ACHN (cell line): ENCODE measurements around the gene HES2.
"Not testable (repeated sequence)": the region's sequence is repeated elsewhere in the genome, so short reads cannot be mapped to it uniquely, and the experiment has no call there.

Experiments
- DNase-seq: peaks from one replicate; pipeline ENCODE4 v3.0.0-alpha.2; 2015
- in situ Hi-C: cut with HindIII; loops from 2 replicates; pipeline ENCODE4 v1.10.0; 2017; ENCODE audit warnings: low sequenced_read_pairs, low pct_ligation_motif_present, low pct_unique_long_range_greater_than_20kb

The HES2 gene

DNA sequence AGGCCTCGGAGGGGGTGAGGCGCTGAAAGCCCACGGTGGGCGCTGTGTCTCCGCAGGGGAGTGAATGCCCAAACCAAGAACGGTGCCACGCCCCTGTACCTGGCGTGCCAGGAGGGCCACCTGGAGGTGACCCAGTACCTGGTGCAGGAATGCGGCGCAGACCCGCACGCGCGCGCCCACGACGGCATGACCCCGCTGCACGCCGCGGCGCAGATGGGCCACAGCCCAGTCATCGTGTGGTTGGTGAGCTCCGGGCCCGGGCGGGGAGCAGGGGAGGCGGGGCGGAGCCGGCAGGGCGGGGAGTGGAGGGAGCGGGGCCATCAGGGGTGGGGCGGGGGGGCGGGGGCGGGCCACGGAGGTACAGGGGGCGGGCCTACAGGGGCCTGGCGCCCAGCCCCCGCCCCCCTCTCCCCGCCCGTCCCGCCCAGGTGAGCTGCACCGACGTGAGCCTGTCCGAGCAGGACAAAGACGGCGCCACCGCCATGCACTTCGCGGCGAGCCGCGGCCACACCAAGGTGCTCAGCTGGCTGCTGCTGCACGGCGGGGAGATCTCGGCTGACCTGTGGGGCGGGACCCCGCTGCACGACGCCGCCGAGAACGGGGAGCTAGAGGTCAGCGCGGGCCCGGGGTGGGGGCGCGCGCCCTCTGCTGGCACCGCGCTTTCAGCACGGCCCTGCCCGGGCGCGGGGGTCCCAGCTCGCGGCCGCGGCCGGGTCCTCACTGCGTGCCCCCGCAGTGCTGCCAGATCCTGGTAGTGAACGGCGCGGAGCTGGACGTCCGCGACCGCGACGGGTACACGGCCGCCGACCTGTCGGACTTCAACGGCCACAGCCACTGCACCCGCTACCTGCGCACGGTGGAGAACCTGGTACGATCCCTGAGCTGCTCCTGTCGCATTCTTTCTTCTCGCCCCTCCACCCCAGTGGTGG lies 20.7 kb upstream of the HES2 start:
- peak; percentile 66 for DNase-seq
- in situ Hi-C loops = no loop called here

GRCh38 chr1:6438047-6438525 lies 18.4 kb upstream of the HES2 start:
- DNase-seq = peak; percentile 60

DNA sequence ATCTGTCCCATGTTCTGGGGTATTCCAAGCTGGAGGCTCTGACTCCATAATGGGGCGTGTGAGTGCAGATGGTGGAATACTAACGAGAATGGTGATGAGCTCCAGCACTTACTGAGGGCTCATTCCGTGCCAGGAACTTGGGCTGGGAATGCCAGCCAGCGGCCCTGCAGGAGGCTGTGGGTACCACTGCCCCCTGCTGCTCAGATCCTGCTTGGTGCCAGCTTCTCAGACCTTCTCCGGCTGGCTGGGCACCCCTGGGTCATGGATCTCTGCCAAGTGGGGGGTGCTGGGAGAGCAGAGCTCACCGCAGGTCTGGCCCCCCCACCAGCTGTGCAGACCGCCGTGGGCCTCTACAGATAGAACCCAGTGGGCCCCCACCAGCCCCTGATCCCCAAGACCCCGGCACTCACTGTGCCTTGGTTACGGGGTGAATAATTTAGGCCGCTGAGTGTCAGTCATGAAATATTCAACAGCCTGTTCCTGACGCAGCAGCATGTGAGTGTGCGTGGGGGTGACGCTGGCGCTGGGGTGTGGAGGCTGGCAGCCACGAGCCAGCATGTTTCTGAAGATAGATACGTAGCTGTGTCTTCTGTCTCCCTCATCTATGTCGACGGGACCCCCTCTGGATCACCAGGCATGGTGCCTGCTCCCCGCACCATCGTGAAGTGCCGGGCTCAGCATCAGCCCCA lies 17.4 kb upstream of the HES2 start:
- in situ Hi-C loops = not testable (repeated sequence)
- DNase-seq = peak; percentile 85

More at GRCh38 chr1:6438047-6438525, 18.4 kb upstream of the HES2 start:
- in situ Hi-C loops = no loop called here

DNA sequence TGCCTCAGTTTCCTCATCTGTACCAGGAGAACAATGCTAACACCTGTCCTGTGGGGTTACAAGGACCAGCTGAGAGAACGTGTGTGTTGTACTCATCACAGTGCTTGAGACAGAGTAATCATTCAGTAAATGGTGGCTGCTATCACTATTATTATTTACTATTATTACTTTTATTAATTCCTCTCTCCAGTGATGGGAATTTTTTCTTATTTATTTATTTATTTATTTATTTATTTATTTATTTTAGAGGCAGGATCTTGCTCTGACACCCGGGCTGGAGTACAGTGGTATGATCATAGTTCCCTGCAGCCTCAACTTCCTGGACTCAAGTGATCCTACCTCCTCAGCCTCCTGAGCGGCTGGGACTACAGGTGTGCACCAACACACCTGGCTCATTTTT lies 16.6 kb upstream of the HES2 start:
- in situ Hi-C loops, DNase-seq: not testable (repeated sequence)

GRCh38 chr1:6435547-6435946 lies 15.8 kb upstream of the HES2 start:
- DNase-seq = no peak
- in situ Hi-C loops = no loop called here

DNA sequence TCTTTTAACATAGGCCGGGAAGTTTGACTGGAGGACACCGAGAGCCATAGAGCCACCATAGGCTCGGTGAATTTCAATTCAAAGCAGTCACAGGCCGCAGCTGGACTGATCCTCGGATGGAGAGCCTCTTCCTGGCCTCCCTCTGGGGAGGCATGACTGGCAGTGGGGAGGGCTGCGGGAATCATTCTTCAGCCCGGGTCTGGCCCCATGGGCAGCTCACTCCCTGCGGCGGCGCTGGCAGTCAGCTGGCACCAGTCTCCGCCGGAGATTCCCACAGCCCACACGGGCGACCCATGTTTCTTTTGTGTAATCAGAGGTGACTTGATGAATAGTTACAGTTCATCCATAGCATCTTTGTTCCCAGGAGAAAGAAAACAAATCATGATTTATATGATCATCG lies 15.4 kb upstream of the HES2 start:
- no peak for DNase-seq
- in situ Hi-C loops = no loop called here

DNA sequence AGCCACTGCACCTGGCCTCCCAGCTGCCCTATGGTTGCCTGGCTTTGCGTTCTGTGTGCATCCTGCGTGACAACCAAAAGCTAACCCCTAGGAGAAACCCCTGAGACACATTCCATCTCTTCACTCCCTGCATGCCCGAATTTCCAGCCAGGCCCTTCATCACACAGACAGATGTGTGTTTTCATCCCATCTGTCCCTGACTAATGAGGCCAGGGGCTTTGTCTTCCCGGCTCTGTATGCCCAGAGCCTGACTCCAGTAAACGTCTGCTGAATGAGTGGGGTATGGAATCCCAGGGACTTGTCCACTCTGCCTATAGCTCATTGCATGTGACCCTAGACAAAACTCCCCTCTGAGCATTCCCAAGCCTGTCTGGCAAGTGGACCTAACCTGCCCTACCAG lies 14.5 kb upstream of the HES2 start:
- in situ Hi-C loops = no loop called here

GRCh38 chr1:6431645-6432579 lies 12.2 kb upstream of the HES2 start:
- DNase-seq, in situ Hi-C loops: not testable (repeated sequence)

More for the DNA sequence above, 14.5 kb upstream of the HES2 start:
- DNase-seq = no peak

- in situ Hi-C loops, DNase-seq: not testable (repeated sequence)
These were observed 10.1 kb upstream of the HES2 start for GRCh38 chr1:6429660-6430411.

- in situ Hi-C loops, DNase-seq: not testable (repeated sequence)
These were observed 8.7 kb upstream of the HES2 start for GRCh38 chr1:6428453-6428852.

DNA sequence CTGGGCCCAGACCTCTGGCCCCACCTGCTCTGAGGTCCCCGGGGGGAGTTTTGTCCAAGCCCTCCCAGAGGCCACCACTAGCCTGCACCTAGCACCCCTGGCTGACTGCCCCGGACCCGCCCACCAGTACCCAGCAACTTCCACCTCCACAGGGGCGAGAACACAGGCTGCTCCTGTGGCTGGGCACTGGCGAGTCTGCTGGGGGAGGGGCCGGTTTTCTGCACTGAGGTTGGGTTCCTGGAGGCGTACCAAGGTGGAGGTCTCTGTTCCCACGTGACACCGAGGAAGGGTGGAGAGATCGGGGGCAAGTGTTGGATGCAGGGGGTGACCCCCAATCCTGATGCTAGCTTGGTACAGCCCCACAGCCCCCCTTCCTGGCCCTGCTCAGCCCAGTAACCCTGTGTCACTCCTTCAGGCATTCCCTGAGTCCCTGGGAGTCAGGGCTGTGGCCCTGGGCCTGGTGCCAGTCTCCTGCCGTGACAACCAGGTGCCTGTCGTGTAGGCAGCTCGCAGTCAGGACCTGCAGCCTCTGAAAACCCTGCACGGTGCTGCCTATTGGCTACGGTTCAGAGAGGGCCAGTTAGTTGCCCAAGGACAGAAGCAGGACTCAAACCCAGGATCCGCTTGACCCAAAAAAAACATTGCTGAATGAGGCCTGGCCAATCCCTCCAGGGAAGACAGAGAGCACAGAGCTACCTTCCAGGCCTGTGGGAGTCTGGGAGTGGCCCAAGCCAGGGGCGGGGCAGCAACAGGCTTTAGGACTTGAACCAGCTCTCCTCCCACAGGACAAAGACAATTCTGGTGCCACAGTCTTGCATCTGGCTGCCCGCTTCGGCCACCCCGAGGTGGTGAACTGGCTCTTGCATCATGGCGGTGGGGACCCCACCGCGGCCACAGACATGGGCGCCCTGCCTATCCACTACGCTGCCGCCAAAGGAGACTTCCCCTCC lies 8.0 kb upstream of the HES2 start:
- DNase-seq = no peak
- in situ Hi-C loops = no loop called here

DNA sequence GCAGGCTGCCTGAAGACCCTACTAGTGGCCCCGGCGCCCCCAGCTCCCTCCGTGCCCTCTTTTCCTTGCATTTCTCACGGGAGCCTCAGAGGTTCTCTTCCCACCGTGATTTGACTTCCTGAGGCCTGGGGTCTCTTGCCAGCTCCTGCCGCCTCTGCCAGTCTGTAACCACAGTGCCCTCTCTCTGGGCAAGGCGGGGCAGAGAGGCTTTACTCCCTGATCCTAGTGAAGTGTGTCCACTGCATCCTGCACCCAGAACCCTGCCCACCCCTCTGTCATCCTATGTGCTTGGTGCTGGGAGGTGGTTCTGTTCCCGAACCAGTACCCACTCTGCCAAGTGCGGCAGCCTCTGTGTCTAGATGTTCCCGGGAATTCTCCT lies 7.2 kb upstream of the HES2 start:
- in situ Hi-C loops = no loop called here
- no peak for DNase-seq

- DNase-seq = no peak
- in situ Hi-C loops = no loop called here
These were observed 6.7 kb upstream of the HES2 start for GRCh38 chr1:6426277-6426971.

GRCh38 chr1:6425658-6426057 lies 5.9 kb upstream of the HES2 start:
- in situ Hi-C loops = no loop called here
- DNase-seq = no peak

GRCh38 chr1:6424619-6425593 lies 5.2 kb upstream of the HES2 start, which contains the start of gene ESPN:
TSS of gene ESPN (plus strand) at chr1:6424776. CDS start at chr1:6424956, 180 bp downstream.
- DNase-seq = peak; percentile 33
- in situ Hi-C loops = no loop called here
